Neural cell (in vitro differentiated cells): ENCODE results near the gene JPH4. TPM values are rescaled to one million over a fixed set of nuclear protein-coding genes. Genes with fewer than 3 reads are reported as not detected.

Experiments
- H2AFZ ChIP-seq: fragments of 200-600, 300-800 bp; sonication (generic), shearing (Covaris generic); 2 replicates; pipeline ENCODE4 v1.6.0; 2014; ENCODE audit warnings: low read depth, mild to moderate bottlenecking, antibody characterized with exemption, low read length, moderate library complexity
- H3F3A ChIP-seq: fragments of 200-600 bp; shearing (Covaris generic); 2 replicates; pipeline ENCODE4 v1.6.1; 2016; ENCODE audit warnings: mild to moderate bottlenecking, moderate library complexity, mixed read lengths, antibody characterized with exemption, low read length; ENCODE audit not compliant: insufficient read depth, poor library complexity, severe bottlenecking
- H3K27ac ChIP-seq: fragments of 200-600, 300-800 bp; sonication (generic), shearing (Covaris generic); 2 replicates; pipeline ENCODE4 v1.5.1; 2014; ENCODE audit warnings: mild to moderate bottlenecking, low read length, moderate library complexity
- H3K27me3 ChIP-seq: fragments of 300-800, 200-600 bp; sonication (generic), shearing (Covaris generic); 2 replicates; pipeline ENCODE4 v1.6.0; 2014; ENCODE audit warnings: mild to moderate bottlenecking, low read depth, low read length, moderate library complexity; ENCODE audit not compliant: insufficient read depth
- H3K36me3 ChIP-seq: fragments of 300-800, 200-600 bp; sonication (generic), shearing (Covaris generic); 2 replicates; pipeline ENCODE4 v1.5.1; 2014; ENCODE audit warnings: mild to moderate bottlenecking, antibody characterized with exemption, low read length, moderate library complexity; ENCODE audit not compliant: insufficient read depth
- H3K4me2 ChIP-seq: fragments of 300-800, 200-600 bp; sonication (generic), shearing (Covaris generic); 2 replicates; pipeline ENCODE4 v1.6.0; 2014; ENCODE audit warnings: mild to moderate bottlenecking, low read length
- H3K4me3 ChIP-seq: fragments of 300-800, 200-600 bp; sonication (generic), shearing (Covaris generic); 2 replicates; pipeline ENCODE4 v1.5.1; 2014; ENCODE audit warnings: mild to moderate bottlenecking, low read length, moderate library complexity
- H3K79me2 ChIP-seq: fragments of 200-600 bp; shearing (Covaris generic); replicated peaks from 2 replicates; pipeline ENCODE4 v1.6.0; 2014; ENCODE audit warnings: mild to moderate bottlenecking, low read length, moderate library complexity; ENCODE audit not compliant: insufficient read depth
- H3K9ac ChIP-seq: fragments of 300-800, 200-600 bp; sonication (generic), shearing (Covaris generic); 2 replicates; pipeline ENCODE4 v1.6.1; 2016; ENCODE audit warnings: mild to moderate bottlenecking, low read length, mixed read lengths
- H3K9me2 ChIP-seq: fragments of 200-600 bp; shearing (Covaris generic); 2 replicates; pipeline ENCODE4 v1.6.1; 2016; ENCODE audit warnings: mild to moderate bottlenecking, low read length, mixed read lengths; ENCODE audit not compliant: insufficient read depth
- H3K9me3 ChIP-seq: fragments of 200-600, 300-800 bp; sonication (generic), shearing (Covaris generic); 2 replicates; pipeline ENCODE4 v1.6.1; 2016; ENCODE audit warnings: mild to moderate bottlenecking, mixed run types, low read length, moderate library complexity, mixed read lengths
- H4K20me1 ChIP-seq: fragments of 200-600 bp; shearing (Covaris generic); 2 replicates; pipeline ENCODE4 v1.6.1; 2016; ENCODE audit warnings: mild to moderate bottlenecking, mixed run types; ENCODE audit not compliant: insufficient read depth
- CTCF ChIP-seq: fragments of 450-650 bp; IDR thresholded peaks from 2 replicates; pipeline ENCODE4 v1.5.1; 2014; ENCODE audit warnings: antibody characterized with exemption, mild to moderate bottlenecking, moderate library complexity; ENCODE audit not compliant: poor library complexity, severe bottlenecking
- EP300 ChIP-seq: fragments of 450-650 bp; conservative IDR thresholded peaks from 2 replicates; pipeline ENCODE4 v1.6.1; 2014; ENCODE audit warnings: antibody characterized with exemption, mild to moderate bottlenecking, moderate library complexity; ENCODE audit not compliant: poor library complexity, severe bottlenecking
- EZH2 ChIP-seq: fragments of 200-600, 300-800 bp; shearing (Covaris generic), sonication (generic); IDR thresholded peaks from 2 replicates; pipeline ENCODE4 v1.6.1; 2014; ENCODE audit warnings: antibody characterized with exemption, low read length, borderline replicate concordance, mild to moderate bottlenecking; ENCODE audit not compliant: insufficient read depth, poor library complexity, severe bottlenecking
- MXI1 ChIP-seq: fragments of 450-650 bp; conservative IDR thresholded peaks from 2 replicates; pipeline ENCODE4 v1.6.1; 2014; ENCODE audit warnings: antibody characterized with exemption, mild to moderate bottlenecking; ENCODE audit not compliant: poor library complexity, severe bottlenecking
- POLR2AphosphoS5 ChIP-seq: IDR thresholded peaks from 2 replicates; pipeline ENCODE4 v1.6.1; 2012
- RAD21 ChIP-seq: fragments of 450-650 bp; conservative IDR thresholded peaks from 2 replicates; pipeline ENCODE4 v1.6.1; 2014; ENCODE audit warnings: antibody characterized with exemption, mild to moderate bottlenecking, moderate library complexity
- REST ChIP-seq: IDR thresholded peaks from 2 replicates; pipeline ENCODE4 v1.6.1; 2012; ENCODE audit warnings: borderline replicate concordance
- SMC3 ChIP-seq: fragments of 450-650 bp; conservative IDR thresholded peaks from 2 replicates; pipeline ENCODE4 v1.6.1; 2014; ENCODE audit warnings: antibody characterized with exemption, mild to moderate bottlenecking, moderate library complexity; ENCODE audit not compliant: poor library complexity
- TAF1 ChIP-seq: IDR thresholded peaks from 2 replicates; pipeline ENCODE4 v1.6.1; 2012; ENCODE audit warnings: low read depth
- polyA plus RNA-seq: library from polyadenylated mRNA; depleted of rRNA; stranded (reverse); fragments of >200 nt; gene quantifications from 2 replicates; pipeline ENCODE4 v1.2.3, GENCODE V29; 2014

The JPH4 gene
- polyA plus RNA-seq, 1 donor from 2014 or later = 68.2 TPM

GRCh38 chr14:23621932-23622730, 43.5 kb upstream of the JPH4 start:
- no peaks in the 10 kb centered on the region for H3K79me2 ChIP-seq
- H3K4me3 ChIP-seq = no peak overlapping the region
- H3K9me2 ChIP-seq = no peaks in the 10 kb centered on the region
- H3K4me2 ChIP-seq = no peak overlapping the region
- H3F3A ChIP-seq = no peaks in the 10 kb centered on the region
- H4K20me1 ChIP-seq = no peaks in the 10 kb centered on the region
- no peak overlapping the region for H3K27ac ChIP-seq
- H3K9ac ChIP-seq = no peak overlapping the region
- H3K27me3 ChIP-seq = no peaks in the 10 kb centered on the region
- H2AFZ ChIP-seq = no peak overlapping the region
- TF ChIP-seq TAF1 (no peak), EP300 (no peak), EZH2 (no peak), POLR2AphosphoS5 (no peak), CTCF (no peak), RAD21 (no peak), SMC3 (no peak), MXI1 (no peak), REST (no peak)
- no peaks in the 10 kb centered on the region for H3K36me3 ChIP-seq
- peaks cover 11% of the 10 kb centered on the region for H3K9me3 ChIP-seq

GRCh38 chr14:23621204-23621931, 42.8 kb upstream of the JPH4 start:
- H3K4me2 ChIP-seq = no peak overlapping the region
- peaks cover 11% of the 10 kb centered on the region for H3K9me3 ChIP-seq
- H2AFZ ChIP-seq = no peak overlapping the region
- H3K9me2 ChIP-seq = no peaks in the 10 kb centered on the region
- H3K27ac ChIP-seq = no peak overlapping the region
- no peak overlapping the region for H3K9ac ChIP-seq
- no peak overlapping the region for H3K4me3 ChIP-seq
- no peaks in the 10 kb centered on the region for H4K20me1 ChIP-seq
- H3K27me3 ChIP-seq = no peaks in the 10 kb centered on the region
- TF ChIP-seq EP300 (no peak), POLR2AphosphoS5 (no peak), TAF1 (no peak), RAD21 (no peak), MXI1 (no peak), CTCF (no peak), EZH2 (no peak), SMC3 (no peak), REST (no peak)
- H3K79me2 ChIP-seq = no peaks in the 10 kb centered on the region
- no peaks in the 10 kb centered on the region for H3F3A ChIP-seq
- H3K36me3 ChIP-seq = no peaks in the 10 kb centered on the region
